ENCODE data around the gene RNF175.

Gene RNF175

DNA sequence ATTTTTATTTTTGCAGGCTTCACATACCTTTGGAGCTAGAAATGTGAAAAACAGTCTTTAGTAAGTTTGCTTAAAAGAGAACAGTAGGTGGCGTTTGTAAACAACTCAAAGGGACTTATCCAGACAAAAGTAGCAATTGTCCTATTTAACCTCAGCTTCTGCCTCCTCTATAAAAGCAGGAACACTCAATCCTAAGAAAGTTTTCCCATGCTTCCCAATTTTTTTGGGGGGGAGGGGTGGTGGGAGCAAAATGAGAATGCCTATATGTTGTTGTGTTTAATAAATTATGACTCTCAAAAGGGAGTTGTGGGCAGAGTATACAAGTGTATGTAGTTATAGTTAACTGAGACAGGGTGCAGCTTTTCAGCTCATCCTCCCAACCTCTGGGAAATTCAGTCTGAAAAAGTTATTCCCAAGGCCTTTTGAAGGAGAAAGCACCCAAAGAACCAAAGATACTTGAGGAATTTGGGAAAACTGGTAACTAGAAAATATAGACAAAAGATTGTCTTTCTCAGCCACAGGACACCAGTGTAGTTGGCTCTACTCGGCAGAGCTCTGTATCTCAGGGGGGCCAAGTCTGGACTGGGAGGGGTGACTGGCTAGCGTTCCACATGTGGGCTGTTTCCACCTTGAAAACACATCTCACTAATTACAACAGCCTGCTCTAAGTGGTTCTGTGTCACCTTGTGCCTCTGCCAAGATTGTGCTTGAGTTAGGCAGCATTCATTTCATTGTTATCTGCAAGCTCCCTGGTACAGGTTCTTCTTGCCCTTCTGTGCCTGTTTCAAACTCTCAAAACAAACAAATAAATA lies 26.3 kb upstream of the RNF175 start:
- DNase-seq (ENCODE audit: low read depth) = peak; percentile 19

DNA sequence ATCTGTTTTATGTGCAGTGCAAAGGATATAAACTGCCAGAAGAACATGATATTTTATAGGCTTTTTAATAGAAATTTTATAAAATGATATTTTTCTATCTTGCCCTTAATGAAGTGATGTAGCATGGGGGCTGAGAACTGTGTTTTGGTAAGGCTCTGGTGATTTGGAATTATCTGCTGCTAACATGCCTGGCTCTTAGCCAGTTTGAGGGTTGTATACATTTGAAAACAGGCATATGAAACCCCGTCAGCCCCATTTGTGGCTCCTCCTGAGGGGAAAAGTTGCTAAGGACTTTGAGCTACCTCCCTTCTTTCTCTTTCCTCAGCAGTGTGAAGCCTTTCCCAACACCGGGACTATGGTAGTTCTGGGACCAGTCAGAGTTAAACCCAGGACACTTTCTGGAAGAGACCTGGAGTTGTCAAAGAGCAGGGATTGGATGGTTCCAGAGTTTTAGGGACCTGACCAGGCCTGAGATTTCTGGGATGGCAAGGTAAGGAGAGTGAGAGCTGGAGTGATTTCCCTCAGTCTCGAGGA lies 24.4 kb upstream of the RNF175 start:
- DNase-seq (ENCODE audit: low read depth) = no peak

DNA sequence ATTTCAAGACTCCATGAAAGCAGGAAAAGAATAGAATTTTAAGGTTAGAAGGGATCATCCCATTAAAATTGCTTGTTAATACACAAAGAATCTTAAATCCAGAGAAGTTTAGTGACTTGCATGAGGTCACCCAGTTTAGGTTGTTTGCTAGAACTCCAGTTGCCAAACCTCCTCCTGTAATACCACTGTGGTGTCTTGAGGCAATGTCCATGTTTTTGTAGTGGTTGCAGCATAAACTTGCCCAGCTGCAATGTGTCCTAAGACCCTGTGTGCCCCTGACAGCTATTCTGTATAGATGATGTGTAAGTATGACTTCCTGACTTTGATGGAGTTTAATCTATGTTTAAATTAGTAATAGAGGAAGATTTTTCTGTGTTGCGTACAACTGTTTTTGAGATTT lies 22.8 kb upstream of the RNF175 start:
- DNase-seq (ENCODE audit: low read depth) = no peak

DNA sequence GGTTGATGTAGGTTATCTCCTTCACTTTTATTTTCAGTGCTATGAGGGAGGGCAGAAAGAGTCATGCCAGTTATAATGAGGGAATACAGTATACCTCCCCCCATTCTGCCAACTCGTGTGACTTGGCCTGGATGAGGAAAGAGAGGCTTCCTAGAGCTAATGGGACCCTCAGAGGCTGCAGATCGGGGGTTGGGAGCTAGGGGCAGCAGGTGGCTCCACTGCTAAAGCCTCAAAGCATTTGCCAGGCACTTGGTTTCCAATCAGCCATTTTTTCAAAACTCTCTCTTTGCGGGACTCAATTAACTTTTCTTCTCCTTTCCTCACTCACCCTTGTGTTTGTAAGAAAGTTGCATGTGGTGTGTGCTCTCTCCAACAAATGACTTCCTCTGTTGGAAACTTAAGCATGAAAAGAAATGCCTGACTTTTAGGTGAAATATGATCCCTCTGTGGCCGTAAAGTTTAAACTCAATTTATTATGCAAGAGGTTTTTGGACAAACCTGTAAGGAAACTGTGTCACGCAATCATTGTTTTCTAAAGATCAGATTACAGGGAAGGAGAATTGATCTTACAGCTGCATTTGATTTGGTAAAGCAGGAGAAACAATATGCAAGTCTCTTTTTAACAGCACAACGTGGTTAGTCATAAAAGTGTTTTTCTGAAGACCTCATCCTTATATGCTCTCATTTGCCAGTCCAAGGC lies 22.0 kb upstream of the RNF175 start:
- DNase-seq (ENCODE audit: low read depth) = no peak

DNA sequence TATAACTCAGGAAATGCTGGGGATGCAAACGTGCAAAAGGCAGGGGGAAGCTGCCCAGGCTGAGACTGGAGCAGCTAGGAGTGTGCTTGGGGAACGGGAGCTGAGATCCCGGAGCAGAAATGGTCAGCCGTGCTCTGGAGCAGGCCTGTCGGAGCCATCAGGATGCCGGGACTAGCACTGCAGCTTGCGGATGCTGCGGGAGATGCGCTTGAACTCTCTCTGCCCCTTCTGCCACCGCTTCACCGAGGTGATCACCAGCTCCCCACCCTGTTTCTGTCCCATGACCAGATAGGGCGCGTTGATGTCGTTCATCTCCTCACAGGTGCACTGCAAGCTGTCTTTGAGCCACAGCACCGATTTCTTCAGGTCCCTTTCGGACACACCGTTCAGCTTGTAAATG lies 21.5 kb upstream of the RNF175 start:
- DNase-seq (ENCODE audit: low read depth) = no peak

DNA sequence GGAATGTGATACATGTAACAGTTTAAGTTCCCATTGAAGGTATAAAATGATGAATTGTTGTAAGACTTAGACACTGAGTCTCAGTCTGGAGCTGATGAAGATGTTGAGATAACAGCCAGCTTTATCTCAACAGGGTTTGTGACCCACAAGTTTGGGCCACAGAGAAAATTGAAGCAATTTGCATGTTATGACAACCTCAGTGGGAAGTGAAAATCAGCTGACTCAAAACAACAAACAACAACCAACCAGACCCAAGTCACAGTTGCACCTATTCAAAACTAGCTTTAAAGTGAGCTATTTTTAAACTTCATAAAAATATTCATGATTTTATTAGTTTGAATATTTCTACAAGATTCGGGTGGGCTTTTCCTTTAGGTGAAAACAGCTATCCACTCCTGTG lies 21.1 kb upstream of the RNF175 start:
- DNase-seq (ENCODE audit: low read depth) = no peak

DNA sequence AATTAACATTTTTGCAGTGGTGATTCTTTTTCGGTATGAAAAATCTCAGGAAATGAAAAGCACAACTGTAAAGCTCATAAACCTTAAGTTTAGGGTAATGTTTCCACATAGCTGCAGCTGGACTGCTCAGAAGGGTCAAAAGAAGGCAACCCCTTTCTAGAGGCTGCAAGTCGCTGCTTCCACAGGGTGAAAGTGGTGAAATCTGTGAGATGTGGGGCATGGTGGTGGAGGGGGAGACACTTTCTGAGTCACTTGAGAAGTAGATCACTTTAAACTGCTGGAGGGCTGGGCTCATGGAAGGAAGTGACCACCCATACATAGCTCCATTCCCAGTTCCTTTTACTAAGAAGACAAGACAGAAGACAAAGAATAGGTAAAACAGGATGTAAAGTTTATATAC lies 20.4 kb upstream of the RNF175 start:
- no peak for DNase-seq (ENCODE audit: low read depth)

DNA sequence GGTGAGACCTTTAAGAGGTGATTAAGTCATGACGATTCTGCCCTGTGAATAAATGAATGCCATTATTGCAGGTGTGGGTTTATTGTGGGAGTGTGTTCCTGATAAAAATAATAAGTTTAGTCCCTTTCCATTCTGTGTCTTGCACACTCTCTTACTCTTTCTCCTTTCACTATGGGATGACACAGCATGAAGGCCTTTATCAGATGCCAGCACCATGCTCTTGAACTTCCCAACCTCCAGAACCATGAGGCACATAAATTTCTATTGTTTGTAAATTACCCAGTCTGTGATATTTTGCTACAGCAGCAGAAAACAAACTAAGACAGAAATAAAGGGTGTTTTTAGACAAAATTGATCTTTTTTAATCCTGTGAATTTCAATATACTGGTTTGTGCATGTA lies 18.6 kb upstream of the RNF175 start:
- DNase-seq (ENCODE audit: low read depth) = no peak

DNA sequence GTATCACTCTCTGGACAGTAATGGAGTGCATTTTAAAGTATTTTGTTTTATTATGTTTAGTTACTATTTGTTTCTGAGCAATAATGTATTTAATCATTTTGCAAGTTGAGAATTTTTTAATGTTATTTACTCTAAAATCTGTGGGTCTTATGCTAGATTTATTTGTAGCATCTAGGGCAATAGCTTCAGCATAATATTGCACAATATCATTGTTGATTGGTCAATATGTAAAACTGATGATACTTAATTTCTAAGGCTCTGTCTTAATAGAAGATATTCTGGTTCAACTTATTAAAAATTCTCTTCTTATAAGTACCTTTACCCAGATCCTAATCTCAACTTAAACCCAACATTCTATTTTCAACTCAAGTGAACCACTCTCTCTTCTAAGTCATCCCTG lies 17.6 kb upstream of the RNF175 start:
- no peak for DNase-seq (ENCODE audit: low read depth)

DNA sequence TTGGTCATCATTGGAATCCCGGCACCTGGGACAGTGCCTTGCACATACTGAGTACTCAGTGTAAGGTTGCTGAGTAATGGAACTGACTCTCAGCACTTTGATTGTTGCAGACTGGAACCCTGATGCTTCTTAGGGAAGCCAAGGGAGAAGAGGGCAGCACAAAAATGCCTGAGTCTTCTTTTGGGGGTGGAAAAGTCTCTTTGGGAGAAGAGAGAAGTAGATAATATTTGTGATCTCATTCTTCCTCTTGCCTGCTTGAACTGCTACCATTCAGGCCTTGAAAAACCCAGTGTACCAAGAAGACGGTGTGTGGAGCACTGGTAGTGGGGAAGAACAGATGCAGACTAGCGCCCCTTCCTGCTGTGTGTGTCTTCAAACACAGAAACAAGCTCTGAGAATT lies 16.8 kb upstream of the RNF175 start:
- no peak for DNase-seq (ENCODE audit: low read depth)

DNA sequence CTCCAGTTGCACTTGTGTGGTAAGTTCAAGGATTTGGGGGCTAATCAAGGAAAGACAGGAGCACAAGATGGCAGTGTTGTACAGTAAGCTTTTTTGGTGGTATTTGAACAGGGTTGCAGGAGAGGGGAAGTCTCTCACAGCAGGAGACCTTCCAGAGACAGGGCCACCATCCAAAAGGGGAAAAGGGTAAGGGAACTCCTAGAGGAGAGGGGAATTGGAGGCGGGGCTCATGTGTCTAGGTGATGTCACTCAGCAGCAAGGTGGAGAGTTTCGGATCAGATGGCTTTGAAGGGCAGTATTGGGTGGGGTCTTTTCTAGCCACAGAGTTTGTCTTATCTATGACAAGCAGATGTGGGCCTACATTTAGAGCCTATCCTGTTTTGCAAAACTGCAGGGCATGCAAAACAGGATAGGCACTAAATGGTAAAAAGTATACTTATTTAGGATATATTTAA lies 13.4 kb upstream of the RNF175 start:
- DNase-seq (ENCODE audit: low read depth) = no peak

DNA sequence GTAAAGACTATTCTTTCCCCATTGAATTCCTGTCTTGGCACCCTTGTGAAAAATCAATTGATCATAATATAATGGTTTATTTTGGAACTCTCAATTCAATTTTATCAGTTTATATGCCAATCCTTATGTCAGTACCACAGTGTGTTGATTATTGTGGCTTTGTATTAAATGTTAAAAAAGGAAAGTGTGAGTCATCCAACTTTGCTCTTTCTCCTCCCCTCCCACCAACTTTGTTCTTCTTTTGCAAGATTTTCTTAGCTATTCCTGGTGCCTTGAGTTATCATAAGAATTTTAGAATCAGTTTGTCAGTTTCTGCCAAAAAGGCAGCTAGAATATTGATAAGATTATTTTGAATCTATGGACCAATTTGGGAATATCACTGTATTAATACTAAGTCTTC lies 11.2 kb upstream of the RNF175 start:
- peak; percentile 33 for DNase-seq (ENCODE audit: low read depth)

DNA sequence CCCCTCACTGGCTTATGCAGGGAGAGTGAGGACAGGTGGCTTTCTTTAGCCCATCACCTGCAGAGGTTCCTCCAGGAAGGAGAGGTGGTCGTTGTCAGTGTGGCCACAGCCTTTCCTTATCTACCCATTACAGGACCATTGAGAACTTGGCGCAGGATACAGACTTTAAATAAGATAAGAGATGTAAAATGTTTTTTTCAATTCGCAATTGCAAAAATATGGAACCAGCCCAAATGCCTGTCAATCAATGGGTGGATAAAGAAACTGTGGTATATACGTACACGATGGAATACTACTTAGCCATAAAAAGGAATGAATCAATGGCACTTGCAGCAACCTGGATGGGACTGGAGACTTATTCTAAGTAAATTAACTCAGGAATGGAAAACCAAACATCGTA lies 6.9 kb upstream of the RNF175 start:
- DNase-seq (ENCODE audit: low read depth) = no peak

DNA sequence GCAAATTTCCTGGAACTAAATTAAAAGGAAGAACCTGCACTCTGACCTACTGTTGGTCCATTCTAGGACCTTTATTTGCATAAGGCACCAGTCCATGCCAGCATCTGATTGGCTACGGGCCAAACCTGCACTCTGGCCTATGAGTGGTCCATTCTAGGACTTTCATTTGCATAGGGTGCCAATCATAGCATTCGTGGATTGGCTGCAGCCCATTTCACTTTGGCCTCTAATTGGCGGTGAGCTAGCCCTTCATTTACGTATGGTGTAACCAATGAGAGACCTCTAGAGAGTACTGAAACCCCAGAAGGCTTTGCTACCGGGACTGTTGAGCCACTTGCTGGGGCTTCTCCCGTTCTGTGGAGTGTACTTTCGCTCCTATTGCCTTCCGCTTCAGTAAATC lies 6.1 kb upstream of the RNF175 start:
- no peak for DNase-seq (ENCODE audit: low read depth)

DNA sequence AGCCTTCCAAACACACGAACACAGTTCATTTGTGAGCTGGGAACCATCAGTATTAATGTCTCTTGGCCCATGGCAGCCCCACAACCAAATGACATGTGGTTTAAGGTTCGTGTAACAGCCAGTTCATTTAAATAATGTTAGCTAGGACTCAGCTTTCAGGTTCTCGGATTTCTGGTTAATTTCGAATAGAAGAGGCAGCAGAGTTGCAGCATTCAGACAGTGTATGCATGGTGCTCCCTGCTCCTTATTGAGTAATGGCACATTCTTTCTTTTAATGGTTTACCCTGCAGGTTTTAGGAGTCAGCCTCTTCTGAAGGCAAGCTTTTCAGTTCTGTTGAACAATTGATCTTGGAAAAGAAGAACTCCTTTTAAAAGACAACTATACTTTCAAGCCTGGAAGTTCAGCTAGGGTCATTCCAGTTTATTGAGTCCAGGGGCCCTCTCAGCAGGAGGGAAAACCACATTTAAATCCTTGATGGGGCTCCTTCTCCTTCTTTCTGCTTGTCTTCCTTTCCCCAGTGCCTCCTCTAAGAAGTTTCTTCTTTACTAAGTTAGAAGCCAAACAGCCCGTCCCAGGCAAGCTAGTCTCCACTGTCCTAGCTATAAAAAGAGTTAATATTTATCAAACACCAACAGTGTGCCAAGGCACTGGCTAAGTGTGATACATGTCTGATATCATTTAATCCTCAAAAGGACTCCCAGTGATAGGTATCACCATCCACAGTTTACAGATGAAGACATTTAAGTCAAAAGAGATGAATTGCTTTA lies 5.0 kb upstream of the RNF175 start:
- DNase-seq (ENCODE audit: low read depth) = no peak

DNA sequence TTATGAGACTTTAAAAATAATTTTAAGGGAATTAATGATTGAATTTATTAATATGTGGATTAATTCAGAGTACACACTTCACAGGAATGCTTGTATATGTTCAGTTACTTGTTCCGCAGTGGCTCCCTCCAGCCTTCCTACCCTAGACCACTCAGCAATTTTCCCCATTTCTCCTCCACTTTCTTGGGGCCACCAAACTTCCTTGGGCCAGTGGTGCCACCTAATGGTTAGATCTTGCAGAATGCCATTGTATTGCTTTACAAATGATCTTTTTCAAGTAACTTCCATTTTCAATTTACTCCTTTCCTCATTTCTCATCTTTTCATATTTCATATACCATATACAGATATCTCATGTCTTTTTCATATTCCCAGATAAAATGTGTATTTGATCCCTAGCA lies 3.6 kb upstream of the RNF175 start:
- DNase-seq (ENCODE audit: low read depth) = no peak

DNA sequence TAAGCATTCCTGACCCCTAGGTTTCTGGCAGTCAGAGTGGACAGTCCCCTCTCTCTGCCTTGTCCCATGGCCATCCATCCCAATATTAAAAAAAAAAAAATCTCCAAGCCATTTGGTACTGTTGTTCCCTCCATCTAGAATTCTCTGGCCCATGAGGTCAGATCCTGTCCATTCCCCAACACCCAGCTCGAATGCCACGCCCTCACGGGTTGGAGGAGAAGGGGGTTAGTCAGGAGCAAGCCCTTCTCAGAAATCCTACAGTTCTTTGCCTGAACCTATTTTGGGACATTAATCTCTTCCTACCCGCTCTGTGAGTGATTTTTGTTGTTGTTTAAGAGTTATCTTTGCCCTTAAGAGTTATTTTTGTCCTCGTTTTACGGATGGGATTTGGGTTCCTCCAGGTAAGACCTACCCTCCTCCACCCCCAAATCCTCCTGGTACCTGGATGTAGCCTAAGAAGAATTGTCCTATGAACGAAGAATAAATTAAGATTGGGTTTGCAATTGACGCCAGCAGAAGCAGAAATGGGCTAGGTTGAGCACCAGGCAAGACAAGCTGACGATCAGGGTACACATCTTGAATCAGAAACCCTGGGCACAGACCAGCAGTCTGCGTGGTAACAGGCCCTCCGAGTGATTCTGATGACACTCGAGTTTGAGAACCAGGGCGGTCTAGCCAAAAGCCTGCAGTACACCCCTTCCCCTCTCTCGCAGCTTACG lies 977 bp downstream of the RNF175 start:
- DNase-seq (ENCODE audit: low read depth) = no peak

DNA sequence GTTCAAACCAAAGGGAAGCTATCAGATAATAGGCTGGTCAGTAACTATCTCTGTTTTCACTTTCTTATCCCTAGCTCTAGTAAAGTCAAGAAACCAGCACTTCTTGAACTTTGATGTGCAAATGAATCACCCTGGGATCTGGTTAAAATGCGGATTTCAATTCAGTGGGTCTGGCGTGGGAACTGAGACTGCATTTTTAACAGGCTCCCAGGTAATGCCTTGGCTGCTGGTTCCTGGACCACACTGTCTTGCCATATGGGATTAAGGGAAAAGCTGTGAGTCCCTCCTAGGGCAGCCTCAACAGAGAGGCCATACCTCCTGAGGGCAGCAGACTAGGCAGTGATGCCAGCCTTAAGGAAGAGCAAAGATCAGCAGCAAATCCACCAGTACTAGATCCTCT lies 1.7 kb downstream of the RNF175 start:
- DNase-seq (ENCODE audit: low read depth) = no peak

DNA sequence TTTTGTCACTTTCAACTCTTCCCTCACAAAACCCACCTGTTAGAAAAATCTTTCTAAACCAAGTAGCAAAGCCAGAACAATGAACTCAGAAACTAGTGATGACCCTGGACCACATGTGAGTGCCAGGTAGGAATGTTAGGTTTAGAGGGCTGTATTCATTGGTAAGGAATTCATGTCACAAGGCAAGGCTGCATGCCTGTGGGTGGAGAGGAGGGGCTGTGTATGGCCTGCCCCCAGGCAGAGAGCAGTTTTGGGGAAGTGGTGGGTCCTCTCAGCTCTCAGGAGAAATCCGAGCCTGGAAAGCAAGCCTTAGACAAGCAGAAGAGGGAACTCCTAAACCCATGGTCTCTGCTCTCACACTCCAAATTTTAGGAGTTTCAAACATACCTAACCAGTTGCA lies 2.4 kb downstream of the RNF175 start:
- peak; percentile 9 for DNase-seq (ENCODE audit: low read depth)

DNA sequence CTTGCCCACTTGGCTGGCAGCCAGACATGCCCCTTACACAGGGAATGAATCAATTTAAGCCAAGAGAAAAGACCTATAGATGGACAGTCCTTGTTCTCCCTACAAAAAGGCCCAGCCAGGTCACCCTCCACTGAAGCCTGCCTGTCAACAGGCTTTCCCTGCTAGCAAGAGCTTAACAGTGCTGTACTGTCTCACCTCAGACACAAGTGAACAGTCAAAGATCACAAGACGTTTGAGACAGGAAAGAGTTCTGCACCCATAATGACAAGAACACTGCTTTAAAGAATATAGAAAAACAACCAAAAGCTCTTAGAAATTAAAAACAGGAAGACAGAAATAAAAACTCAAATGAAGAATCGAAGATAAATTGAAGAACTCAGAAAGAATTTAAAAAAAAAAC lies 4.6 kb downstream of the RNF175 start:
- DNase-seq (ENCODE audit: low read depth) = no peak

DNA sequence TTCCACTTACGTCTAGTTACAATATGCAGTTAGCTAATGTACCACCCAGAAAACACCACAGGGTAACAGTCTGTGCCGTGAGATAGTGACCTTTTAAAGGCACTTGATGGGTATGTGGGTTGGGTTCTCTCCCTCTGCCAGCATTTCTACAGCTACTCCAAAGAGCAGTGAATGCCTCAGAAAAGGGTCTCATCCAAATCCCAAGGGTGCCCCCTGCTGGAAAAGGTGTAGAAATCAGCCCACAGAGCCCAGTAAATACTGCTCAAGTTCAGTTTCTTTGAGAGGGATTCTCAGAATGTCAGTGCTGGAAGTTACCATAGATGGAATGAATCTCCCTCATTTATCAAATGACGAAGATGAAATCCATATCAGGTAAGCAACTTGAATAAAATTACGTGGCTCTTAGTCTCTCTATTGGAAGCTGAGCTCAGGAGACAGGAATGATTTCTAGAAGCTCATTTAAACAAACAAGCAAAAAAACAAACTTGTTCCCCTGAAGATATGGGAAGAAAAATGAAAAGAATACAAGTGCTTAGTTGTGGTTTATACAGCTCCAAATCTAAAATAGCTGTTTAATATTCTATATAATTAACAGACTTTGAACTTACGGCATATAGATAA lies 9.5 kb downstream of the RNF175 start:
- DNase-seq (ENCODE audit: low read depth) = peak; percentile 72

DNA sequence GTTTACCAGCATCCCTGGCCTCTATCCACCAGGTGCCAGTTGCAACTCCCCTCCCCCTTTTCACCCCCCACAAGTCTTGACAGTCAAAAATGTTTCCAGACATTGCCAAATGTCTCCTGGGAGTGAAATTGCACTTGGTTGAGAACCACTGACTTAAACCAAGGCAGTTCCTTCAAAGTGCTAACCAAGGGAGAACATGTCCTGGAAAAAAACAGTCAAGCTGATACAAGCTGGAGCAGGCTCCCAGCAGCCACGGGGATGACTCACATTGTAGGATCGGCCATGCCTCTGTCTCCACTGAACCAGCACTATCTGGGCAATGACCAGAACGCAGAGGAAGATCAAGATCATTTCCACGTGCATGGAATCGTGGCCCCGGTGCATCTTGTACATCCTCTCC lies 11.4 kb downstream of the RNF175 start:
- DNase-seq (ENCODE audit: low read depth) = peak; percentile 83
